Heart right ventricle (tissue), 16 donors: ENCODE results near the gene PLPPR1. TPM values are rescaled to one million over a fixed set of nuclear protein-coding genes. Genes with fewer than 3 reads are reported as not detected.

Experiments
- ATAC-seq, 8 donors: fragments of 200-7000 bp; cut with Tn5 transposase; one replicate each; pipeline ENCODE4 v1.9.1; 2020; ENCODE audit warnings: mild to moderate bottlenecking in 8 of 8, moderate library complexity in 8 of 8, moderate number of reproducible peaks in 1 of 8
- DNase-seq, 2 donors: peaks; one replicate each; pipeline ENCODE4 v3.0.0-alpha.2; 2020
- H3K27ac ChIP-seq, 10 donors: fragments of 200-600 bp; sonication (generic) in 2 of 10; one replicate each; pipeline versions ENCODE4 v1.5.0 to v1.8.0; 2020 to 2022; ENCODE audit warnings: mild to moderate bottlenecking in 3 of 10
- H3K27me3 ChIP-seq, 7 donors: fragments of 200-600 bp; one replicate each; pipeline ENCODE4 v1.8.0; 2021 to 2022; ENCODE audit warnings: mild to moderate bottlenecking in 2 of 7
- H3K36me3 ChIP-seq, 9 donors: fragments of 200-600 bp; sonication (generic) in 1 of 9; one replicate each; pipeline versions ENCODE4 v1.5.0 to v1.8.0; 2020 to 2022; ENCODE audit warnings: mild to moderate bottlenecking in 2 of 9
- H3K4me1 ChIP-seq, 9 donors: fragments of 200-600 bp; sonication (generic) in 1 of 9; one replicate each; pipeline versions ENCODE4 v1.5.0 to v1.8.0; 2020 to 2022; ENCODE audit warnings: mild to moderate bottlenecking in 4 of 9
- H3K4me3 ChIP-seq, 10 donors: fragments of 200-600 bp; sonication (generic) in 2 of 10; one replicate each; pipeline versions ENCODE4 v1.5.0 to v1.8.0; 2020 to 2022; ENCODE audit warnings: mild to moderate bottlenecking in 7 of 10, moderate library complexity in 2 of 10
- H3K9me3 ChIP-seq, 11 donors: fragments of 200-600 bp in 10 of 11; sonication (generic) in 2 of 11; one replicate each; pipeline versions ENCODE4 v1.5.0 to v1.8.0; 2013 to 2022; ENCODE audit warnings: mild to moderate bottlenecking in 2 of 11, control low read depth in 1 of 11, moderate library complexity in 1 of 11
- whole genome bisulfite sequencing, 2 donors: extraction: QIAGEN DNeasy Blood & Tissue Kit; methylation state at CpG; one replicate each; pipeline ENCODE4 v1.1.7; 2013; ENCODE audit warnings: inconsistent platforms in 1 of 2; 5-methylcytosine and 5-hydroxymethylcytosine counted together
- intact Hi-C, 10 donors: fragments of 100-400 bp; cut with DNase I; formaldehyde crosslinking; loops; one replicate each; pipeline versions ENCODE4 v1.11.1 to v1.14.2; 2022
- polyA plus RNA-seq, 2 donors: library from polyadenylated mRNA; stranded (reverse); fragments of 200-250 nt; gene quantifications; one replicate each; pipeline ENCODE4 v1.2.3, GENCODE V29; 2013
- total RNA-seq, 10 donors: library from RNA; stranded (reverse); fragmentation: NEBNext Ultra II Directional in 3 of 10; extraction: Animal tissue kit (Norgen Biotek cat#: 25700) in 3 of 10; gene quantifications; one replicate each; pipeline versions ENCODE4 v1.2.1 to v1.2.4, GENCODE V29; 2021 to 2023
- TF ChIP-seq, protein P1 (sequence below), 9 donors: fragments of 200-600 bp; sonication (generic) in 2 of 9; IDR thresholded peaks; one replicate each; pipeline versions ENCODE4 v1.5.0 to v1.8.0; 2021 to 2022; ENCODE audit warnings: antibody characterized with exemption in 9 of 9, mild to moderate bottlenecking in 5 of 9, moderate library complexity in 1 of 9
- donor health status: Arrhythmogenic right ventricular cardiomyopathy.
- donor health status: ischemic (EF 13 %, LVEDD 7.1; RV severe dilation, severe dysfunction).
- donor health status: healthy with polysubstance abuse.
- donor health status: DM: no; HTN: yes; CAD: no.
- donor health status: DM: no; HTN: no; CAD: no.
- donor health status: ischemic (EF 25% LVEDD 6.9; RV normal size, moderate dysfunction).
- donor health status: ischemic (EF 25% LVEDD 5.7; RV mildly dilated, moderate dysfunction).
- donor health status: healthy.
- donor health status: DM: yes; HTN: yes; CAD: no.
- donor health status: Ischemic cardiomyopathy.
- donor health status: ischemic (EF 35%, LVEDD 5.7; RV mildly dilated, moderate dysfunction).
- donor health status: nonischemic (EF 11% LVEDD 7.7; RV severe dilation, severe dysfunction).
- donor health status: DM: yes; HTN: yes; CAD: no.
- donor health status: PGD.
- donor health status: ischemic (EF 29% LVEDD 5.4; RV normal size, mild dysfunction).
- donor health status: nonischemic (EF 23%, LVEDD 6.1; RV moderate dilation, normal function).

The PLPPR1 gene
- total and polyA plus RNA-seq, 12 donors = not detected

DNA sequence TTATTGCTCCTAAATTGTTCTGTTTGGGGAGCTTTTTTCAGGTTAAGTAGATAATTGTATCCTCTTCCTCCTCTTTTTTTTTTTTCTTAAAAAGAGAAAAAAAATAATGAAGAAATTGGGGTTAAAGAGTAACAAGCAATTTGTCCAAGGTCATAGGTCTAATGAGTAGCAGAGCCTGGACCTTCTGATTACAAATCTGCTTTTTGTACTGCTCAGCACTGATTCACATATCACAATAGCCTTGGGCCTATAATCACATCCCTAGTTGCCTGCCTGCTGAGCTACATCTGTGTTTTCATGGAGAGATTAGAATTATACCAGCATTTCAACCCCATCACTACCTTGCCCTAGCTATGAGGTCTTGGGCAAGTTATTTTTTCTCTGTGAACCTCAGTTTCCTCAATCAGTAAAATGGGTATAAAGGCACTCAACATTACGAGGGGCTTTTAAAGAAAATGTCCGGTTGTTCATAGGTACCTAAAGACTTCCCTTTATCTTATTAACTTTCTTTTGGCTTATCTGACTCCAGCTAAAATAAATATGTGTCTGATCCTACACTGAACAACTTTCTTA lies 204.0 kb downstream of the PLPPR1 start:
- H3K9me3 ChIP-seq = no peaks in the 10 kb centered on the region
- H3K27me3 ChIP-seq = peaks cover 0 to 6% (median 0%) of the 10 kb centered on the region in 7 donors
- H3K4me3 ChIP-seq = no peak overlapping the region
- ATAC-seq (no peak), DNase-seq (no peak)
- TF ChIP-seq, protein P1, sequence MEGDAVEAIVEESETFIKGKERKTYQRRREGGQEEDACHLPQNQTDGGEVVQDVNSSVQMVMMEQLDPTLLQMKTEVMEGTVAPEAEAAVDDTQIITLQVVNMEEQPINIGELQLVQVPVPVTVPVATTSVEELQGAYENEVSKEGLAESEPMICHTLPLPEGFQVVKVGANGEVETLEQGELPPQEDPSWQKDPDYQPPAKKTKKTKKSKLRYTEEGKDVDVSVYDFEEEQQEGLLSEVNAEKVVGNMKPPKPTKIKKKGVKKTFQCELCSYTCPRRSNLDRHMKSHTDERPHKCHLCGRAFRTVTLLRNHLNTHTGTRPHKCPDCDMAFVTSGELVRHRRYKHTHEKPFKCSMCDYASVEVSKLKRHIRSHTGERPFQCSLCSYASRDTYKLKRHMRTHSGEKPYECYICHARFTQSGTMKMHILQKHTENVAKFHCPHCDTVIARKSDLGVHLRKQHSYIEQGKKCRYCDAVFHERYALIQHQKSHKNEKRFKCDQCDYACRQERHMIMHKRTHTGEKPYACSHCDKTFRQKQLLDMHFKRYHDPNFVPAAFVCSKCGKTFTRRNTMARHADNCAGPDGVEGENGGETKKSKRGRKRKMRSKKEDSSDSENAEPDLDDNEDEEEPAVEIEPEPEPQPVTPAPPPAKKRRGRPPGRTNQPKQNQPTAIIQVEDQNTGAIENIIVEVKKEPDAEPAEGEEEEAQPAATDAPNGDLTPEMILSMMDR (IDR thresholded peaks at IDR 0.05) = no peak
- WGBS, 2 donors = 93 to 96% methylated on average over 2 of the region's 2 CpGs
- intact Hi-C loops = loop anchor here in 9 of 10 donors (5.0 to 10.0 kb wide), 6 partner anchors 110 to 628 kb away; no protein-coding TSS in a partner anchor
- no peak overlapping the region for H3K27ac ChIP-seq
- no peaks in the 10 kb centered on the region for H3K36me3 ChIP-seq
- H3K4me1 ChIP-seq = no peaks in the 10 kb centered on the region

DNA sequence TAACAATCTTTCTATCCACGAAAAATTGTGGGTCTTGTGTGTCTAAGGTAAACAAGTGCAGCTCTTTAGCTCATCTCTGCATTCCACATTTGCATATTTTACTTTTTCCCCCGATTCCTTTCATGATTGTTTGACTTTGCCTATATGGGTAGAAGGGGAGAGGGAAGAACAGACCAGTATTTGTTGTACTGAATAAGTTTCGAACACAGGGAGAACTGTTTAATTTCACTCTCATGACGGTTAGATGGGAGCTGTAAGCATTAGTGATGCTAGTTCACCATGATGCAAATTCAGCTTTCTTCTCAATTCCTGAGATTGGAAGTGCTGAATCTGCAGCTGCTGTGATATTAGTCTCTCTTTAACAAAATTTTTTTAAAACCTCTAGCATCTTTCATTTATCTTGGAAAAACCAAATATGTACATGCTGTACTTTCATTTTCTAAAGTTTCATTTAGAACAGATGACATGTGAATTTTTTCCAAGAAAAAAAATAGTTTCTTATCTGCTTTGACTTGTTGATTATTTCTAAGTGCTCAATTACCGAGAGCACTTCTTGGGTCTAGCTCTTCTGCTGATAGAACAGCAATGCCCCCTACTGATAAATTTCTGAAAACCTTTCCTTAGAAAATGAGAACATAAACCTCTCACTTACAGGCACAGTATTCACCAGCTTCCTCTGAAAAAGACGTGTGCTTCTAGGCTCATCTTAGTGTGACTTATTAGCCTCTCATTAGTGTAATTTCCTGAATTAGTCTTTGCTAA lies 206.8 kb downstream of the PLPPR1 start:
- TF ChIP-seq, protein P1 (IDR thresholded peaks at IDR 0.05) = peak; percentile 29 to 75 (median 54)
- intact Hi-C loops = loop anchor here in 7 of 10 donors (2.0 to 10.0 kb wide), 8 partner anchors 113 to 633 kb away; no protein-coding TSS in a partner anchor
- no peaks in the 10 kb centered on the region for H3K4me1 ChIP-seq
- H3K36me3 ChIP-seq = no peaks in the 10 kb centered on the region
- no peak overlapping the region for H3K27ac ChIP-seq
- H3K27me3 ChIP-seq = peaks cover 0 to 6% (median 0%) of the 10 kb centered on the region in 7 donors
- 36 to 37% methylated on average over 6 of the region's 6 CpGs for WGBS, 2 donors
- ATAC-seq (no peak), DNase-seq (no peak)
- no peak overlapping the region for H3K4me3 ChIP-seq
- peaks cover 0 to 7% (median 0%) of the 10 kb centered on the region in 11 donors for H3K9me3 ChIP-seq

DNA sequence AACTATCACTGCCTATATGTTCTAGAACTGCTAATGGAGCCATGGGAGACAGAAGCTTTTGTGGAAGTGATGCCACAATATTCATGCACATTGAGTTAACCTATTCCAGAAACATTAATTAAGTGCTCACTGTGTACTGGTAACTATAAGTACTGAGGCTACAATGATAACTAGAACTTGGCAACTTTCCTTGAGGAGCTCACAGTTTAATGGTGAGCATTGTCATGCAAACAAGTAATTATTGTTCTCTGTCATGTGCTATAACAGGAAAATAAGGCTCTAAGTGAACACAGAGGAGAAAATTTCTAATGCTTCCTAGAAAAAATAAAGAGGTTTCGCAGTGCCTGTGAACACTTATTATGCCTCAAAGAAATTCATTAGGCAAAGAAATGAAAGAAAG lies 214.1 kb downstream of the PLPPR1 start:
- peaks cover 0 to 12% (median 0%) of the 10 kb centered on the region in 11 donors for H3K9me3 ChIP-seq
- DNase-seq = no peak
- TF ChIP-seq, protein P1 (IDR thresholded peaks at IDR 0.05) = no peak
- H3K4me3 ChIP-seq = no peak overlapping the region
- intact Hi-C loops = no loop called here
- no peak for ATAC-seq
- no peaks in the 10 kb centered on the region for H3K36me3 ChIP-seq
- H3K27me3 ChIP-seq = peaks cover 0 to 10% (median 0%) of the 10 kb centered on the region in 7 donors
- 88 to 100% methylated on average over 1 of the region's 1 CpG for WGBS, 2 donors
- H3K4me1 ChIP-seq = no peaks in the 10 kb centered on the region
- no peak overlapping the region for H3K27ac ChIP-seq

DNA sequence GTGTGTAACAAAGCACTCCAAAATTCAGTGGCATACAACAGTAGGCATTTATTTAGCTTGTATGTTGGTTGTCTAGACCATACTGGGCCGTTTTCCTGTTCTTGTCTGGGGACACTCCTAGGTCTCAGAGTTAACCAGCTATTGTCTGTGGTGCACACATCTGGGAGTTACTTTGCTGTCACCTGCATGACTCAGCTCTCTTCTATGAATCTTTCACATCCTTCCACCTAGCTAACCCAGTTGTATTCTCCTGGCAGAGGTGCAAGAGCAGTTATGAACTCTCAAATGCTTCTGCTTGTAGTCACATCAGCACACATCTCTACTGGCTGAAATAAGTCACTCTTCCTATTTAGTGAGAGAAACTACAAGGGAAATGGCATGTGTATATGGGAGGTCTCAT lies 218.2 kb downstream of the PLPPR1 start:
- Histone ChIP-seq H3K4me1 (no peaks in the 10 kb centered on the region), H3K4me3 (no peak overlapping the region), H3K36me3 (no peaks in the 10 kb centered on the region), H3K9me3 (no peaks in the 10 kb centered on the region), H3K27me3 (peaks cover 0 to 5% (median 0%) of the 10 kb centered on the region in 7 donors), H3K27ac (no peak overlapping the region)
- TF ChIP-seq, protein P1 (IDR thresholded peaks at IDR 0.05) = no peak
- ATAC-seq = no peak
- 38 to 49% methylated on average over 1 of the region's 1 CpG for WGBS, 2 donors
- intact Hi-C loops = no loop called here
- no peak for DNase-seq
